H9 (cell line): ENCODE measurements around the gene ABCG2. TPM values are rescaled to one million over a fixed set of nuclear protein-coding genes. Genes with fewer than 3 reads are reported as not detected.

Source experiments
- DNase-seq: peaks from one replicate; pipeline ENCODE4 v3.0.0-alpha.2; 2017
- H2AFZ ChIP-seq: one replicate; pipeline ENCODE4 v1.6.1; 2013; ENCODE audit warnings: mild to moderate bottlenecking, low read length, control low read depth, moderate library complexity
- H2AK5ac ChIP-seq: 2 replicates; pipeline ENCODE4 v1.6.1; 2013; ENCODE audit warnings: low read length, control low read depth, mixed read lengths; ENCODE audit not compliant: insufficient read length
- H2BK120ac ChIP-seq: one replicate; pipeline ENCODE4 v1.6.1; 2013; ENCODE audit warnings: low read depth, mild to moderate bottlenecking, low read length, control low read depth, inconsistent platforms; ENCODE audit not compliant: poor library complexity, severe bottlenecking
- H2BK12ac ChIP-seq: 2 replicates; pipeline ENCODE4 v1.6.1; 2013; ENCODE audit warnings: low read length, control low read depth, mixed read lengths, low read depth; ENCODE audit not compliant: insufficient read length
- H2BK15ac ChIP-seq: 2 replicates; pipeline ENCODE4 v1.6.1; 2013; ENCODE audit warnings: low read depth, low read length, control low read depth
- H2BK20ac ChIP-seq: one replicate; pipeline ENCODE4 v1.6.1; 2013; ENCODE audit warnings: low read depth, mild to moderate bottlenecking, low read length, control low read depth, inconsistent platforms; ENCODE audit not compliant: poor library complexity, severe bottlenecking
- H2BK5ac ChIP-seq: 2 replicates; pipeline ENCODE4 v1.6.1; 2013; ENCODE audit warnings: low read length, control low read depth, mixed read lengths; ENCODE audit not compliant: insufficient read length
- H3K14ac ChIP-seq: 2 replicates; pipeline ENCODE4 v1.6.1; 2013; ENCODE audit warnings: low read length, control low read depth; ENCODE audit not compliant: insufficient read depth
- H3K18ac ChIP-seq: 2 replicates; pipeline ENCODE4 v1.6.1; 2013; ENCODE audit warnings: low read depth, mild to moderate bottlenecking, mixed read lengths, low read length, control low read depth; ENCODE audit not compliant: insufficient read length
- H3K23ac ChIP-seq: 2 replicates; pipeline ENCODE4 v1.6.1; 2013; ENCODE audit warnings: low read length, control low read depth, mixed read lengths, low read depth; ENCODE audit not compliant: insufficient read length
- H3K23me2 ChIP-seq: 2 replicates; pipeline ENCODE4 v1.6.1; 2013; ENCODE audit warnings: low read depth, mild to moderate bottlenecking, mixed read lengths, low read length, control low read depth; ENCODE audit not compliant: insufficient read length, poor library complexity, severe bottlenecking
- H3K27ac ChIP-seq: 2 replicates; pipeline ENCODE4 v1.5.1; 2013; ENCODE audit warnings: low read length, control low read depth, mixed read lengths, low read depth; ENCODE audit not compliant: insufficient read length
- H3K27me3 ChIP-seq: 2 replicates; pipeline ENCODE4 v1.6.1; 2013; ENCODE audit warnings: low read length, control low read depth, inconsistent platforms; ENCODE audit not compliant: insufficient read depth
- H3K4ac ChIP-seq: 2 replicates; pipeline ENCODE4 v1.6.1; 2013; ENCODE audit warnings: low read depth, mild to moderate bottlenecking, control low read depth, inconsistent platforms, low read length, moderate library complexity
- H3K4me1 ChIP-seq: 2 replicates; pipeline ENCODE4 v1.6.1; 2013; ENCODE audit warnings: low read length, control low read depth, inconsistent platforms; ENCODE audit not compliant: insufficient read depth
- H3K4me2 ChIP-seq: 2 replicates; pipeline ENCODE4 v1.6.1; 2013; ENCODE audit warnings: low read length, control low read depth, mixed read lengths; ENCODE audit not compliant: insufficient read length, insufficient read depth
- H3K56ac ChIP-seq: 2 replicates; pipeline ENCODE4 v1.6.1; 2013; ENCODE audit warnings: low read depth, mild to moderate bottlenecking, mixed read lengths, low read length, control low read depth; ENCODE audit not compliant: insufficient read length
- H3K79me1 ChIP-seq: 2 replicates; pipeline ENCODE4 v1.6.1; 2013; ENCODE audit warnings: low read depth, mild to moderate bottlenecking, moderate library complexity, low read length, control low read depth, inconsistent platforms; ENCODE audit not compliant: insufficient read depth, poor library complexity, severe bottlenecking
- H3K79me2 ChIP-seq: 2 replicates; pipeline ENCODE4 v1.6.1; 2013; ENCODE audit warnings: low read length, control low read depth, inconsistent platforms; ENCODE audit not compliant: insufficient read depth
- H3K9ac ChIP-seq: 2 replicates; pipeline ENCODE4 v1.6.1; 2013; ENCODE audit warnings: low read length, control low read depth, mixed read lengths; ENCODE audit not compliant: insufficient read length; ENCODE audit errors: extremely low read depth
- H3K9me3 ChIP-seq: one replicate; pipeline ENCODE4 v1.6.1; 2013; ENCODE audit warnings: low read depth, low read length, inconsistent platforms; ENCODE audit not compliant: control insufficient read depth
- H3T11ph ChIP-seq: one replicate; pipeline ENCODE4 v1.6.1; 2013; ENCODE audit warnings: mild to moderate bottlenecking, low read length, control low read depth, inconsistent platforms
- H4K20me1 ChIP-seq: one replicate; pipeline ENCODE4 v1.6.1; 2013; ENCODE audit not compliant: control insufficient read depth, insufficient read length, insufficient read depth
- H4K5ac ChIP-seq: 2 replicates; pipeline ENCODE4 v1.6.1; 2013; ENCODE audit warnings: low read depth, mild to moderate bottlenecking, mixed read lengths, low read length, control low read depth; ENCODE audit not compliant: insufficient read length
- H4K8ac ChIP-seq: replicated peaks from 2 replicates; pipeline ENCODE4 v1.6.1; 2013; ENCODE audit warnings: low read length, control low read depth, mixed read lengths, low read depth; ENCODE audit not compliant: insufficient read length
- H4K91ac ChIP-seq: 2 replicates; pipeline ENCODE4 v1.6.1; 2013; ENCODE audit warnings: low read depth, mild to moderate bottlenecking, moderate library complexity, mixed read lengths, low read length, control low read depth; ENCODE audit not compliant: insufficient read length
- H3K27ac Mint-ChIP-seq, 3 experiments: 2 replicates in 2 of 3; 3 replicates in 1 of 3; pipeline ENCODE4 v1.8.0; 2020 to 2021; ENCODE audit warnings: mixed read lengths in 3 of 3, mild to moderate bottlenecking in 1 of 3, moderate library complexity in 1 of 3
- H3K27me3 Mint-ChIP-seq: 2 replicates; pipeline ENCODE4 v1.8.0; 2021; ENCODE audit warnings: low read depth, mild to moderate bottlenecking, moderate library complexity, mixed read lengths
- H3K36me3 Mint-ChIP-seq, 3 experiments: 2 replicates in 2 of 3; 3 replicates in 1 of 3; pipeline ENCODE4 v1.8.0; 2020 to 2021; ENCODE audit warnings: low read depth in 3 of 3, mixed read lengths in 3 of 3; ENCODE audit not compliant: insufficient read depth in 1 of 3
- H3K4me1 Mint-ChIP-seq, 2 experiments: 2 replicates each; pipeline ENCODE4 v1.8.0; 2020; ENCODE audit warnings: mixed read lengths in 2 of 2
- H3K4me3 Mint-ChIP-seq, 2 experiments: 2 replicates in 1 of 2; 3 replicates in 1 of 2; pipeline ENCODE4 v1.8.0; 2020 to 2021; ENCODE audit warnings: mild to moderate bottlenecking in 2 of 2, mixed read lengths in 2 of 2, moderate library complexity in 1 of 2
- H3K9me3 Mint-ChIP-seq, 2 experiments: 2 replicates in 1 of 2; 3 replicates in 1 of 2; pipeline ENCODE4 v1.8.0; 2020; ENCODE audit warnings: mild to moderate bottlenecking in 2 of 2, mixed read lengths in 2 of 2, moderate library complexity in 1 of 2
- WGBS: extraction: QIAGEN DNeasy Blood & Tissue Kit; methylation state at CpG from one replicate; pipeline ENCODE4 v1.1.7; 2013; ENCODE audit warnings: missing lambda C conversion rate, low lambda C conversion rate, mixed read lengths; ENCODE audit not compliant: insufficient read length; ENCODE audit errors: extremely low coverage; 5-methylcytosine and 5-hydroxymethylcytosine counted together
- total RNA-seq: library from RNA; stranded (reverse); gene quantifications from 2 replicates; pipeline ENCODE4 v1.2.1, GENCODE V29; 2021
- TF ChIP-seq, protein P1 (sequence below): fragments of 200-600 bp; sonication (generic); conservative IDR thresholded peaks from 3 replicates; pipeline ENCODE4 v1.8.0; 2021; ENCODE audit warnings: antibody characterized with exemption, mild to moderate bottlenecking

ABCG2 gene
- total RNA-seq, 1 experiment from 2014 or later: 1.5 TPM

DNA sequence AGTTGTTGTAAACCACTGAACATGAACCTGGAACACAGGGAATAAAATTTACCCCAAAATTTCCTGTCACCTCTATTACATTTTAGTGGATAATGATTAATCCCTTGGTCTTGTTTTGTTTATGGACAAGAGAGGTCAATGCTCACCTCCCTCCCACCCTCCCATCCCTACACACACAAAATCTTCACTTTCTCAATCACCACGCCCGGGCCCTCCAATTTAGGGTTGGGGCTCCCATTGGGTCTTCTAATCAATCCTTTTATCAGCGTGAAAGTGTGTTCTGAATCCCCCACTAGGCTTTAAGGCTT lies 23.1 kb downstream of the ABCG2 start:
- no CpG with 5 or more reads among the region's 3 CpGs for WGBS
- Mint-ChIP-seq H3K27ac (no peak overlapping the region), H3K4me3 (no peak overlapping the region)

More for the DNA sequence above, 23.1 kb downstream of the ABCG2 start:
- no peaks in the 10 kb centered on the region; the same call in 1 of the 2 replicates for H3K27me3 Mint-ChIP-seq
- H3K14ac ChIP-seq: no peak overlapping the region
- no peak overlapping the region for H3K4me2 ChIP-seq
- H2BK20ac ChIP-seq: no peak overlapping the region
- H4K91ac ChIP-seq: no peak overlapping the region
- no peak overlapping the region for H3K23ac ChIP-seq
- no peak overlapping the region for H4K5ac ChIP-seq
- H3K79me1 ChIP-seq: no peaks in the 10 kb centered on the region
- no peaks in the 10 kb centered on the region for H3K36me3 Mint-ChIP-seq
- no peak overlapping the region for H3K4ac ChIP-seq
- no peaks in the 10 kb centered on the region for H3K9me3 Mint-ChIP-seq
- H2AK5ac ChIP-seq: no peak overlapping the region
- no peak overlapping the region for H4K8ac ChIP-seq
- H3K27ac ChIP-seq: no peak overlapping the region
- H3K9me3 ChIP-seq: no peaks in the 10 kb centered on the region
- no peak overlapping the region for H2BK15ac ChIP-seq
- H2AFZ ChIP-seq: no peak overlapping the region
- no peaks in the 10 kb centered on the region for H3K27me3 ChIP-seq
- H3K9ac ChIP-seq: no peak overlapping the region
- no peaks in the 10 kb centered on the region for H3K23me2 ChIP-seq
- H2BK5ac ChIP-seq: no peak overlapping the region
- TF ChIP-seq, protein P1, sequence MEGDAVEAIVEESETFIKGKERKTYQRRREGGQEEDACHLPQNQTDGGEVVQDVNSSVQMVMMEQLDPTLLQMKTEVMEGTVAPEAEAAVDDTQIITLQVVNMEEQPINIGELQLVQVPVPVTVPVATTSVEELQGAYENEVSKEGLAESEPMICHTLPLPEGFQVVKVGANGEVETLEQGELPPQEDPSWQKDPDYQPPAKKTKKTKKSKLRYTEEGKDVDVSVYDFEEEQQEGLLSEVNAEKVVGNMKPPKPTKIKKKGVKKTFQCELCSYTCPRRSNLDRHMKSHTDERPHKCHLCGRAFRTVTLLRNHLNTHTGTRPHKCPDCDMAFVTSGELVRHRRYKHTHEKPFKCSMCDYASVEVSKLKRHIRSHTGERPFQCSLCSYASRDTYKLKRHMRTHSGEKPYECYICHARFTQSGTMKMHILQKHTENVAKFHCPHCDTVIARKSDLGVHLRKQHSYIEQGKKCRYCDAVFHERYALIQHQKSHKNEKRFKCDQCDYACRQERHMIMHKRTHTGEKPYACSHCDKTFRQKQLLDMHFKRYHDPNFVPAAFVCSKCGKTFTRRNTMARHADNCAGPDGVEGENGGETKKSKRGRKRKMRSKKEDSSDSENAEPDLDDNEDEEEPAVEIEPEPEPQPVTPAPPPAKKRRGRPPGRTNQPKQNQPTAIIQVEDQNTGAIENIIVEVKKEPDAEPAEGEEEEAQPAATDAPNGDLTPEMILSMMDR: no peak
- no peak overlapping the region for H2BK12ac ChIP-seq
- no peaks in the 10 kb centered on the region for H3K79me2 ChIP-seq
- no peak for DNase-seq
- no peak overlapping the region for H3K18ac ChIP-seq
- H3K4me1 ChIP-seq: no peaks in the 10 kb centered on the region
- no peaks in the 10 kb centered on the region for H4K20me1 ChIP-seq
- no peak overlapping the region for H3T11ph ChIP-seq
- H3K4me1 Mint-ChIP-seq: peaks cover 0 to 5% of the 10 kb centered on the region in 2 experiments; a peak in 1 of 4 replicates
- no peak overlapping the region for H3K56ac ChIP-seq
- H2BK120ac ChIP-seq: no peak overlapping the region
